Dendritic cell treated with granulocyte-macrophage colony-stimulating factor and Interleukin-4, amounts not matched to agents 40 ng/mL and 50 ng/mL, for 4 days (primary cell): ENCODE results near the gene RHOT2.
"Not testable (repeated sequence)": the region's sequence is repeated elsewhere in the genome, so short reads cannot be mapped to it uniquely, and the experiment has no call there.

ENCODE experiments used
- H3K27ac Mint-ChIP-seq: one replicate; pipeline ENCODE4 v1.8.0; 2022; ENCODE audit warnings: mild to moderate bottlenecking, mixed read lengths
- H3K27me3 Mint-ChIP-seq: one replicate; pipeline ENCODE4 v1.8.0; 2022; ENCODE audit warnings: mild to moderate bottlenecking, mixed read lengths
- H3K36me3 Mint-ChIP-seq: one replicate; pipeline ENCODE4 v1.8.0; 2022; ENCODE audit warnings: low read depth, mixed read lengths
- H3K4me1 Mint-ChIP-seq: one replicate; pipeline ENCODE4 v1.8.0; 2022; ENCODE audit warnings: low read depth, mixed read lengths
- H3K4me3 Mint-ChIP-seq: one replicate; pipeline ENCODE4 v1.8.0; 2022; ENCODE audit warnings: mild to moderate bottlenecking, moderate library complexity, mixed read lengths
- H3K9me3 Mint-ChIP-seq: one replicate; pipeline ENCODE4 v1.8.0; 2022; ENCODE audit warnings: mixed read lengths
- intact Hi-C: fragments of 100-400 bp; cut with micrococcal nuclease; formaldehyde crosslinking; loops from one replicate; pipeline ENCODE4 v1.15.0; 2022

RHOT2 gene

DNA sequence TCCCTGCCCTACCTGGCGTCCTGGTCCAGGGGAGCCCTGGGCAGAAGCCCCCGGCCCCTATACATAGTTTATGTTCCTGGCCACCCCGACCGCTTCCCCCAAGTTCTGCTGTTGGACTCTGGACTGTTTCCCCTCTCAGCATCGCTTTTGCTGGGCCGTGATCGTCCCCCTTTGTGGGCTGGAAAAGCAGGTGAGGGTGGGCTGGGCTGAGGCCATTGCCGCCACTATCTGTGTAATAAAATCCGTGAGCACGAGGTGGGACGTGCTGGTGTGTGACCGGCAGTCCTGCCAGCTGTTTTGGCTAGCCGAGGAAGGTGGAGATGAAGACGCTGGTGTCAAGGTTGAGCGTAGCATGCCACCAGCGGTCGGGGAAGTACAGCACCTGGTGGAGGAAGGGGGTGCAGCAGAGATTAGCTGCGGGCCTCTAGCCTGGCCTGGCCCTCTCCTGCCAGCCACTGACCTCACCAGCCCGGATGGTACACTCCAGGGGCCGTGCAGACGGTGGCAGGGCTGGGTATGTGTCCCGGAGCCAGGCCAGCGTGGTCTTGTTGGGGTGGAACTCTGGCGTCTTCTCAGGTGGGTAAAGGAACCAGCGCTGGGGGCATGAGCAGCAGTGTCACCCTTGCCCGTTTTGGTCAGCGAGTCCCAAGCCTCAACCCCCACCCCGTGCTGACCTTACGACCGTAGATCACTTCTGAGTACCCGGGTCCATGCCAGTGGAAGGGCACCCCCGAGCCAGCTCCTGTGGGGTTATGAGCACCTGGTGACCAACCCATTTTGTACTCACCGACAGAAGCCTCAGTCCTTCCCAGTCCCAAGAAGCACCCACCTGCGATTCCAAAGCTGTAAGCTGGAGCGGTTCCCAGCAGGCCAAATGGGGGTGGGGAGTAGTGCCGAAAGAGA, 14.8 kb downstream of the RHOT2 start:
- peaks cover 6% of the 10 kb centered on the region for H3K27me3 Mint-ChIP-seq
- no peaks in the 10 kb centered on the region for H3K9me3 Mint-ChIP-seq
- intact Hi-C loops: no loop called here
- H3K4me1 Mint-ChIP-seq: peaks cover 70% of the 10 kb centered on the region
- peak overlapping the region; percentile 87 for H3K27ac Mint-ChIP-seq
- H3K4me3 Mint-ChIP-seq: peak overlapping the region; percentile 79
- peaks cover 70% of the 10 kb centered on the region for H3K36me3 Mint-ChIP-seq

GRCh38 chr16:683396-684070, 15.6 kb downstream of the RHOT2 start:
- H3K9me3 Mint-ChIP-seq: no peaks in the 10 kb centered on the region
- intact Hi-C loops: no loop called here
- peak overlapping the region; percentile 79 for H3K4me3 Mint-ChIP-seq
- H3K4me1 Mint-ChIP-seq: peaks cover 71% of the 10 kb centered on the region
- H3K27ac Mint-ChIP-seq: peak overlapping the region; percentile 87
- peaks cover 71% of the 10 kb centered on the region for H3K36me3 Mint-ChIP-seq
- no peaks in the 10 kb centered on the region for H3K27me3 Mint-ChIP-seq

- Mint-ChIP-seq H3K4me1 (peaks cover 72% of the 10 kb centered on the region), H3K27ac (peak within 1 kb of the TSS; percentile 87), H3K9me3 (no peaks in the 10 kb centered on the region), H3K27me3 (no peaks in the 10 kb centered on the region), H3K4me3 (peak within 1 kb of the TSS; percentile 84), H3K36me3 (peaks cover 71% of the 10 kb centered on the region)
- intact Hi-C loops: no loop called here
Observed at GRCh38 chr16:684071-684794, 16.3 kb downstream of the RHOT2 start, which contains the start of gene JMJD8. Gene JMJD8, minus strand, starts transcription at chr16:684334. Its CDS starts 15 bp downstream, at chr16:684319.

DNA sequence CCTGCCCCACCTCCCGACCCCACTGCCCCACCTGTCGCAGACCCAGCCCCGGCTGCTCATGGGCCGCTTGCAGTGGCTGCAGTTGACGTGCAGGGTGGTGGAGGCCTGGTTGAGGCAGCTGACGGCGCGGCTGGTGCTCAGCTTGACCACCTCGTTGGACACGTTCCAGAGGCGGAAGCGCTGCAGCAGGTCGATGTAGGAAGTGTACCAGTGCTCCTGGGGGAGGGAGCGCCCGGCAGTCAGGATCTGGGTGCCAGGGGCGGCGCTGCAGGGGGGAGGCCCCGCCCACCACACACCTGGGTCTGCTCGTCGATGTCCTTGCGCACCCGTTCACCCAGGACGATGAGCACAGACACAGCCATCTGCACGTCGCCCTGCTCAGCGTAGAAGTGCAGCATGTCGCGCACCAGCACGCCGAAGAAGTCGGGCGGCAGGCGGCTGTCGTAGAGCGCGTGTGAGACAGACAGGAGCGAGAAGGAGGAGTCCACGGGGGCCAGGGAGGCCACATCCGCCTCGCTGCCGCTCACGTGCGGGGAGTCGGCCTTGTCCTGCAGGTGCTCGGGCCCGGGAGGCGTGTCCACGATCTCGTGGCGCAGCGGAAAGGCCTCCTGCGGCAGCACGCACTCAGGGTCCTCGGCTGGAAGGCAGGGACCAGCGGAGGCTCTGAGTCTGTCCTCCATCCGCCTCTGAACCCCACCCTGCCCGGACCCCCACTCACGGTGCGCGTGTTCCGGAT, 17.2 kb downstream of the RHOT2 start:
- Mint-ChIP-seq H3K9me3 (no peaks in the 10 kb centered on the region), H3K27ac (peak overlapping the region; percentile 87), H3K4me1 (peaks cover 75% of the 10 kb centered on the region), H3K4me3 (no peak overlapping the region), H3K27me3 (no peaks in the 10 kb centered on the region), H3K36me3 (peaks cover 77% of the 10 kb centered on the region)
- intact Hi-C loops: no loop called here

- Mint-ChIP-seq H3K4me1 (peaks cover 76% of the 10 kb centered on the region), H3K27me3 (peaks cover 4% of the 10 kb centered on the region), H3K4me3 (peak overlapping the region; percentile 17), H3K36me3 (peaks cover 76% of the 10 kb centered on the region), H3K9me3 (no peaks in the 10 kb centered on the region), H3K27ac (peak overlapping the region; percentile 87)
- intact Hi-C loops: no loop called here
Observed at GRCh38 chr16:685967-686366, 18.0 kb downstream of the RHOT2 start.

DNA sequence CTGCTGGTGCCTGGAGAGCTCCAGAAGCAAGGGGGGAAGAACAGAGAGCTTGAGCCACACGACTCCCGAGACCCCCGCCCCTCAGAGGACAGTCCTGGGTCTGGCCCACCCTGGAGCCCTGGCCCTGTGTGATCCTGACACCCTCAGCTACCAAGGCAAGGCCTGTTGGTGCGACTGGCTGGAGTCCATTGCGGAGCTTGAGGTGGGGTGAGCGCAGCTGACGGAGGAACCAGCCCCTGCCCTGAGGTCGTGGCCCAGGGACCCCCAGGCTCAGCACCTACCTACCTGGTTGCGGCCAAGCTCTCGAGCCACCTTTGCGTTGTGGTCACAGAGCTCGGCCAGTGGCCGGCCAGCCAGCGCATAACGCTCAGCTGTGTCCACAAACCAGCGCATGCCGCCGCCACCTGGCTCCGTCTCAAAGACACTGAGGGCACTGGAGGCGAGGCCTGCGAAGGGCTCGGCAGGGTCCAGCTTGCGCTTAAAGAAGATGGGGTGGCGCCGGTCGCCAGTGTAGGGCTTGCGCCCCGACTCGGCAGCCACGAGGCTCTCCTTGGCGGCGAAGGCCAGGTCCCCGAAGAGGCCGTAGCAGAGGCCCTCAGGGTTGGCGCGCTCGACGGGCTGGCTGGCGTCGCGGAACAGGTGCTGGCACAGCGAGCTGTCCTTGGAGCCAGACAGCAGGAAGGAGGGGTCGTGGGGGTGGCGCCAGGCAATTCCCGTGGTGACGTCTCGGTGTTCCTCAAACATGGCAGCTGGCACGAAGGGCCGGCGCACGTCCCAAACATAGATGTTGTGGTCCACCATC, 18.7 kb downstream of the RHOT2 start:
- Mint-ChIP-seq H3K27ac (no peak overlapping the region), H3K4me1 (peaks cover 72% of the 10 kb centered on the region), H3K9me3 (no peaks in the 10 kb centered on the region), H3K36me3 (peaks cover 69% of the 10 kb centered on the region), H3K27me3 (peaks cover 11% of the 10 kb centered on the region), H3K4me3 (no peak overlapping the region)
- intact Hi-C loops: no loop called here

DNA sequence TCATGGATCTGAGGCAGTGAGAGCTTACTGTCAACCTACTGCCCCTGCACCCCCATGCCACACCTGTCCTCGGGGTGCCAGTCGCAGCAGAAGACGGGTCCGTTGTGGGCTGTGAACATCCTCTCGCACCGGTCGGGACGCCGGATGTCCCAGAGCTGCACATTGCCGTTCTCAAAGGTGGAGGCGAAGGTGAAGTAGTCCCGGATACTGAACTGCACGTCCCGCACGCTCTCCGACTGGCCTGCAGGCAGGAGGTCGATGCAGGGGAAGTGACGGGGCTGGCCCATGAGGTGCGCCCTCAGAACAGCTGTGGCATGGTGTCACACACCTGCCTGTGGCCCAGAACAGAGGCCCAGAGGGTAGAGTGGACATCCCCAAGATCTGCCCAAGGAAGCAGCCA, 19.6 kb downstream of the RHOT2 start:
- Mint-ChIP-seq H3K4me3 (no peak overlapping the region), H3K9me3 (no peaks in the 10 kb centered on the region), H3K27me3 (peaks cover 18% of the 10 kb centered on the region), H3K36me3 (peaks cover 61% of the 10 kb centered on the region), H3K4me1 (peaks cover 63% of the 10 kb centered on the region), H3K27ac (no peak overlapping the region)
- intact Hi-C loops: no loop called here

GRCh38 chr16:689175-689897, 21.4 kb downstream of the RHOT2 start:
- Mint-ChIP-seq H3K27ac (peak overlapping the region; percentile 93), H3K36me3 (peaks cover 42% of the 10 kb centered on the region), H3K4me3 (peak overlapping the region; percentile 97), H3K9me3 (no peaks in the 10 kb centered on the region), H3K27me3 (peaks cover 35% of the 10 kb centered on the region), H3K4me1 (peaks cover 54% of the 10 kb centered on the region)
- intact Hi-C loops: no loop called here

DNA sequence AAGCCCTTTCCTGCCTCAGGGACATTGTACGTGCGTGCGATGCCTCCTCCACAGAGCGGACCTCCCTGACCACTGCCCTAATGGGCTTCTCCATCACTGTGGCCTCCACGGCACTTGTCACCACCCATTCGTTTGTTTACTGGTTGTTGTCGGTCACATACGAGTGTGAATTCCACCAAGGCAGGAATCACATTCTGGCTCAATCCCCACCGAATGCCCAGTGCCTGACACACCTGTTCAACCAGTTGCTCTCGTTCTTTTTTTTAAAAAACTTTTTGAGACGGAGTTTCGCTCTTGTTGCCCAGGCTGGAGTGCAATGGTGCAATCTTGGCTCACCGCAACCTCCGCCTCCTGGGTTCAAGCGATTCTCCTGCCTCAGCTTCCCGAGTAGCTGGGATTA, 23.3 kb downstream of the RHOT2 start:
- Mint-ChIP-seq H3K27me3 (peaks cover 52% of the 10 kb centered on the region), H3K36me3 (peaks cover 23% of the 10 kb centered on the region), H3K4me3 (peak overlapping the region; percentile 49), H3K27ac (peak overlapping the region; percentile 93), H3K4me1 (peaks cover 47% of the 10 kb centered on the region)
- H3K9me3 Mint-ChIP-seq, intact Hi-C loops: not testable (repeated sequence)

DNA sequence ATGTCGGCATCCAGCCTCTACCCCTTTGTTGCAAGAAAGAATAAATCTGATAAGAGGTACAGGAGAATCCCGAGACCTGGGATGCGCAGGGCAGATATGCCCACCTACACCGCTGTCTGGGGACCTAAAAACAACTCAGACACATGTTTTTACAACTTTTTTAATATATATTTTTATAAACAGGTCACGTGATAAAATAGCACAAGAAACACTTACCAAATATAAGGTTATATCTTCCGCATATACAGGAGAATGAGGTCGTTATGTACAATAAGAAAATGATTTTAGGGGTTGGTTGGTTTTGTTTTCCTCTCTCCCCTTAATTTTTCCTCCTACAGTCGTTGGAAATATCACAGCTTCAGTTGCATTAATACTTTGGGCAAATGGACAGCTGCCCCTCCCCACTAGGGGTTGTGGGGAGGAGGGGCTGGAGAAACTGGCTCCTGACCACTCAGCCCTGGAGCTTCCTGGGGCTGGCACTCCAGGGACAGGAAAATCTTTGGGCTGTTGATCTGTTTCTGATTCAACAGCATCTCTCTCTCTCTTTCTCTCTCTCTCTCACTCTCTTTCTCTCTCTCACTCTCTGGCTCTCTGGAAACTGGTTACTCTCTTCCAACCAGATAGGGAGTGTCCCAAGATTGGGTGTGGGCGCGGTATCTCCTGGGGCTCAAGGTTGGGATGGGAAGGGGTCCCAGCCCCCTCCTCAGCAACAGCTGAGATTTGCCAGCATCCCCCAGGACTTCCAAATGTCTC, 24.6 kb downstream of the RHOT2 start:
- peaks cover 64% of the 10 kb centered on the region for H3K27me3 Mint-ChIP-seq
- H3K27ac Mint-ChIP-seq: no peak overlapping the region
- H3K4me1 Mint-ChIP-seq: peaks cover 43% of the 10 kb centered on the region
- H3K9me3 Mint-ChIP-seq: no peaks in the 10 kb centered on the region
- intact Hi-C loops: no loop called here
- peaks cover 10% of the 10 kb centered on the region for H3K36me3 Mint-ChIP-seq
- no peak overlapping the region for H3K4me3 Mint-ChIP-seq

GRCh38 chr16:693364-693763, 25.4 kb downstream of the RHOT2 start:
- Mint-ChIP-seq H3K27ac (no peak overlapping the region), H3K4me1 (peaks cover 43% of the 10 kb centered on the region), H3K27me3 (peaks cover 72% of the 10 kb centered on the region), H3K4me3 (no peak overlapping the region), H3K36me3 (peaks cover 7% of the 10 kb centered on the region), H3K9me3 (no peaks in the 10 kb centered on the region)
- intact Hi-C loops: no loop called here

GRCh38 chr16:693766-694165, 25.8 kb downstream of the RHOT2 start:
- peaks cover 7% of the 10 kb centered on the region for H3K36me3 Mint-ChIP-seq
- H3K4me3 Mint-ChIP-seq: no peak overlapping the region

More at GRCh38 chr16:693766-694165, 25.8 kb downstream of the RHOT2 start:
- Mint-ChIP-seq H3K9me3 (no peaks in the 10 kb centered on the region), H3K27me3 (peaks cover 76% of the 10 kb centered on the region), H3K27ac (no peak overlapping the region), H3K4me1 (peaks cover 39% of the 10 kb centered on the region)
- intact Hi-C loops: no loop called here
